Measurements from ENCODE around the gene ZNF326.

Gene ZNF326

DNA sequence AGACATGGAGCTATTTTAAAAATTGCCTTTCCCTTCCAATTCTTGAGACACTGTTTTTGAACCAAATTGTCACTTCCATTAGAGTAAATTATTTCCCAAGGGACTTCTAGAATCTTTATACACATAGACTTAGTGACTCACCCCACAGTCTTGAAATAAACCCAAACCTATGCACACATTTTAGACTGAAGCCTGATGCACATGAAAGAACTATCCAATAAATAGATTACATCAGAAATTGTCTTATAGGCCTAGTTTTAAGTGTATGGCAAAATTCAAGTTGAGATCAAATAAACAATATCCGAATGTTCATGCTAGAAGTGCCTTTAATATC lies 32.2 kb upstream of the ZNF326 start:
- TF ChIP-seq, protein P1, sequence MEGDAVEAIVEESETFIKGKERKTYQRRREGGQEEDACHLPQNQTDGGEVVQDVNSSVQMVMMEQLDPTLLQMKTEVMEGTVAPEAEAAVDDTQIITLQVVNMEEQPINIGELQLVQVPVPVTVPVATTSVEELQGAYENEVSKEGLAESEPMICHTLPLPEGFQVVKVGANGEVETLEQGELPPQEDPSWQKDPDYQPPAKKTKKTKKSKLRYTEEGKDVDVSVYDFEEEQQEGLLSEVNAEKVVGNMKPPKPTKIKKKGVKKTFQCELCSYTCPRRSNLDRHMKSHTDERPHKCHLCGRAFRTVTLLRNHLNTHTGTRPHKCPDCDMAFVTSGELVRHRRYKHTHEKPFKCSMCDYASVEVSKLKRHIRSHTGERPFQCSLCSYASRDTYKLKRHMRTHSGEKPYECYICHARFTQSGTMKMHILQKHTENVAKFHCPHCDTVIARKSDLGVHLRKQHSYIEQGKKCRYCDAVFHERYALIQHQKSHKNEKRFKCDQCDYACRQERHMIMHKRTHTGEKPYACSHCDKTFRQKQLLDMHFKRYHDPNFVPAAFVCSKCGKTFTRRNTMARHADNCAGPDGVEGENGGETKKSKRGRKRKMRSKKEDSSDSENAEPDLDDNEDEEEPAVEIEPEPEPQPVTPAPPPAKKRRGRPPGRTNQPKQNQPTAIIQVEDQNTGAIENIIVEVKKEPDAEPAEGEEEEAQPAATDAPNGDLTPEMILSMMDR (IDR thresholded peaks at IDR 0.05), result no peak
- no peaks in the 10 kb centered on the region for H3K79me2 ChIP-seq
- H3K4me2 ChIP-seq (ENCODE audit: low read length), result no peak overlapping the region
- H3K4me1 ChIP-seq, result no peaks in the 10 kb centered on the region
- no peaks in the 10 kb centered on the region for H3K27me3 ChIP-seq (ENCODE audit: control insufficient read depth, insufficient read depth, low read length)
- H3K9ac ChIP-seq, result no peak overlapping the region
- no peak overlapping the region for H3K4me3 ChIP-seq (ENCODE audit: low read depth, low read length)
- no peaks in the 10 kb centered on the region for H3K36me3 ChIP-seq (ENCODE audit: control insufficient read depth, insufficient read depth, low read length)
- no peak overlapping the region for H2AFZ ChIP-seq
- no peaks in the 10 kb centered on the region for H3K9me3 ChIP-seq (ENCODE audit: control insufficient read depth, low read length)
- no peak overlapping the region for H3K27ac ChIP-seq

DNA sequence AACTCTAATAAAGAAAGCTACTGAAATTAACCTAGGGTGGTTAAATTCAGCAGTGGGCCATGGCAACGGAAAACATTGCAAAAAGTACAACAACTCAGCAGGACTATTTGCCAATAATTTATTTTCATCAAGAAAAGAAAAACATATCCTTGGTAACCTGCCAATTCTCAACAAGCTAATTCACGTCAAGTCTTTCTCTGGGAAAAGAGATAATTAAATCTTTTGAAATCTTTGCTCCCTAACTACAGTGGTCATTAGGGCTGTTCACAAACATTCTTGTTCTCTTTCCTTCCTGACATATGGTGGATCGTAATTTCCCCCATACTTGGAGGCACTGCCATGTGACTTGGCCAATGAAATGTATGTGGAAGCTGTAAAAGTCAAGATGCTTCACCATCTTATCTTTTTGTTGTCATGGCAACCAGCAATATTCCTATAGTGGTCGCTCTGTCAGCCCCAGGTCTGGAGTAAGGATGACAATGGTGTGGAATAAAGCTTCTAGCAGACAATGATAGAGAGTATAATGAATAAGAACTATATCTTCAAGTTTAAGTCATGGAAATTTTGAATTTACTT lies 29.6 kb upstream of the ZNF326 start:
- no peaks in the 10 kb centered on the region for H3K9me3 ChIP-seq (ENCODE audit: control insufficient read depth, low read length)
- TF ChIP-seq, protein P1 (IDR thresholded peaks at IDR 0.05), result no peak
- no peaks in the 10 kb centered on the region for H3K27me3 ChIP-seq (ENCODE audit: control insufficient read depth, insufficient read depth, low read length)
- H2AFZ ChIP-seq, result no peak overlapping the region
- no peaks in the 10 kb centered on the region for H3K4me1 ChIP-seq
- no peaks in the 10 kb centered on the region for H3K79me2 ChIP-seq
- no peak overlapping the region for H3K9ac ChIP-seq
- no peak overlapping the region for H3K27ac ChIP-seq
- H3K4me3 ChIP-seq (ENCODE audit: low read depth, low read length), result no peak overlapping the region
- H3K4me2 ChIP-seq (ENCODE audit: low read length), result no peak overlapping the region
- no peaks in the 10 kb centered on the region for H3K36me3 ChIP-seq (ENCODE audit: control insufficient read depth, insufficient read depth, low read length)

- Histone ChIP-seq H3K4me3 (ENCODE audit: low read depth, low read length) (no peak overlapping the region), H2AFZ (no peak overlapping the region), H3K36me3 (ENCODE audit: control insufficient read depth, insufficient read depth, low read length) (no peaks in the 10 kb centered on the region), H3K27me3 (ENCODE audit: control insufficient read depth, insufficient read depth, low read length) (no peaks in the 10 kb centered on the region), H3K9me3 (ENCODE audit: control insufficient read depth, low read length) (no peaks in the 10 kb centered on the region), H3K4me2 (ENCODE audit: low read length) (no peak overlapping the region), H3K4me1 (no peaks in the 10 kb centered on the region), H3K27ac (no peak overlapping the region), H3K9ac (no peak overlapping the region), H3K79me2 (no peaks in the 10 kb centered on the region)
- TF ChIP-seq, protein P1 (IDR thresholded peaks at IDR 0.05), result no peak
Measured at GRCh38 chr1:89966656-89967055, 28.3 kb upstream of the ZNF326 start.

- H2AFZ ChIP-seq, result no peak overlapping the region
Measured at GRCh38 chr1:89971600-89971999, 23.3 kb upstream of the ZNF326 start.

GRCh38 chr1:89972024-89972423 lies 22.9 kb upstream of the ZNF326 start:
- no peak overlapping the region for H3K4me2 ChIP-seq (ENCODE audit: low read length)
- TF ChIP-seq, protein P1 (IDR thresholded peaks at IDR 0.05), result no peak

More at GRCh38 chr1:89971600-89971999, 23.3 kb upstream of the ZNF326 start:
- no peaks in the 10 kb centered on the region for H3K9me3 ChIP-seq (ENCODE audit: control insufficient read depth, low read length)
- no peaks in the 10 kb centered on the region for H3K79me2 ChIP-seq
- no peak overlapping the region for H3K27ac ChIP-seq
- TF ChIP-seq, protein P1 (IDR thresholded peaks at IDR 0.05), result no peak
- no peak overlapping the region for H3K4me3 ChIP-seq (ENCODE audit: low read depth, low read length)
- H3K4me2 ChIP-seq (ENCODE audit: low read length), result no peak overlapping the region
- no peaks in the 10 kb centered on the region for H3K36me3 ChIP-seq (ENCODE audit: control insufficient read depth, insufficient read depth, low read length)
- no peaks in the 10 kb centered on the region for H3K27me3 ChIP-seq (ENCODE audit: control insufficient read depth, insufficient read depth, low read length)
- no peak overlapping the region for H3K9ac ChIP-seq
- no peaks in the 10 kb centered on the region for H3K4me1 ChIP-seq

More at GRCh38 chr1:89972024-89972423, 22.9 kb upstream of the ZNF326 start:
- H3K9ac ChIP-seq, result no peak overlapping the region
- no peaks in the 10 kb centered on the region for H3K36me3 ChIP-seq (ENCODE audit: control insufficient read depth, insufficient read depth, low read length)
- no peaks in the 10 kb centered on the region for H3K4me1 ChIP-seq
- H3K4me3 ChIP-seq (ENCODE audit: low read depth, low read length), result no peak overlapping the region
- no peaks in the 10 kb centered on the region for H3K9me3 ChIP-seq (ENCODE audit: control insufficient read depth, low read length)
- H3K79me2 ChIP-seq, result no peaks in the 10 kb centered on the region
- no peaks in the 10 kb centered on the region for H3K27me3 ChIP-seq (ENCODE audit: control insufficient read depth, insufficient read depth, low read length)
- no peak overlapping the region for H3K27ac ChIP-seq
- H2AFZ ChIP-seq, result no peak overlapping the region
